Measurements from ENCODE around the gene GTF2IRD1. TPM values are rescaled to one million over a fixed set of nuclear protein-coding genes. Genes with fewer than 3 reads are reported as not detected.

GTF2IRD1 gene
- total RNA-seq, 1 experiment from 2014 or later, result 34.3 TPM

GRCh38 chr7:74584160-74584954 lies 130.7 kb downstream of the GTF2IRD1 start:
- no peak overlapping the region for H3K27ac ChIP-seq (ENCODE audit: insufficient read length, low read depth, low read length)
- H3K27me3 ChIP-seq (ENCODE audit: insufficient read depth, low read length), result no peaks in the 10 kb centered on the region
- no peak overlapping the region for H3K14ac ChIP-seq (ENCODE audit: insufficient read depth, low read length)
- peaks cover 26 to 40% of the 10 kb centered on the region in 2 experiments for H3K4me1 Mint-ChIP-seq
- H4K5ac ChIP-seq (ENCODE audit: insufficient read length, low read depth, low read length), result no peak overlapping the region
- no peak overlapping the region for H3K56ac ChIP-seq (ENCODE audit: insufficient read length, low read depth, low read length)
- no peak overlapping the region for H2BK20ac ChIP-seq (ENCODE audit: low read depth, low read length, poor library complexity, severe bottlenecking)
- peak overlapping the region; percentile 63 to 82 (median 70); a peak in 4 of 7 replicates for H3K27ac Mint-ChIP-seq
- H2BK120ac ChIP-seq (ENCODE audit: low read depth, low read length, poor library complexity, severe bottlenecking), result no peak overlapping the region
- H2AFZ ChIP-seq (ENCODE audit: low read length), result no peak overlapping the region
- no peaks in the 10 kb centered on the region for H4K20me1 ChIP-seq (ENCODE audit: control insufficient read depth, insufficient read depth, insufficient read length)
- WGBS (ENCODE audit: extremely low coverage, insufficient read length, low lambda C conversion rate), result no CpG with 5 or more reads among the region's 17 CpGs
- no peak overlapping the region for H4K8ac ChIP-seq (replicated peaks; ENCODE audit: insufficient read length, low read depth, low read length)
- no peak overlapping the region for H3K18ac ChIP-seq (ENCODE audit: insufficient read length, low read depth, low read length)
- H3K23ac ChIP-seq (ENCODE audit: insufficient read length, low read depth, low read length), result no peak overlapping the region
- no peak overlapping the region for H2AK5ac ChIP-seq (ENCODE audit: insufficient read length, low read length)
- TF ChIP-seq CTCF (conservative IDR thresholded peaks at IDR 0.05), result no peak; the same call in 2 of the 3 replicates
- no peak overlapping the region for H2BK15ac ChIP-seq (ENCODE audit: low read depth, low read length)
- no peak overlapping the region for H3K4me3 Mint-ChIP-seq
- no peaks in the 10 kb centered on the region for H3K79me1 ChIP-seq (ENCODE audit: insufficient read depth, low read depth, low read length, poor library complexity, severe bottlenecking)
- no peaks in the 10 kb centered on the region for H3K23me2 ChIP-seq (ENCODE audit: insufficient read length, low read depth, low read length, poor library complexity, severe bottlenecking)
- H4K91ac ChIP-seq (ENCODE audit: insufficient read length, low read depth, low read length), result no peak overlapping the region
- no peaks in the 10 kb centered on the region for H3K79me2 ChIP-seq (ENCODE audit: insufficient read depth, low read length)
- no peak overlapping the region for H3T11ph ChIP-seq (ENCODE audit: low read length)
- H3K4me1 ChIP-seq (ENCODE audit: insufficient read depth, low read length), result no peaks in the 10 kb centered on the region
- peaks cover 2 to 11% (median 9%) of the 10 kb centered on the region in 3 experiments; a peak in 4 of 7 replicates for H3K36me3 Mint-ChIP-seq (ENCODE audit: insufficient read depth in 1 of 3, low read depth in 3 of 3)
- no peaks in the 10 kb centered on the region for H3K9me3 ChIP-seq (ENCODE audit: control insufficient read depth, low read depth, low read length)
- H2BK5ac ChIP-seq (ENCODE audit: insufficient read length, low read length), result no peak overlapping the region
- no peaks in the 10 kb centered on the region; the same call in 1 of the 2 replicates for H3K27me3 Mint-ChIP-seq (ENCODE audit: low read depth)
- H3K4me2 ChIP-seq (ENCODE audit: insufficient read depth, insufficient read length, low read length), result no peak overlapping the region
- H3K9ac ChIP-seq (ENCODE audit: extremely low read depth, insufficient read length, low read length), result no peak overlapping the region
- H3K4ac ChIP-seq (ENCODE audit: low read depth, low read length), result no peak overlapping the region
- no peak for DNase-seq
- H2BK12ac ChIP-seq (ENCODE audit: insufficient read length, low read depth, low read length), result no peak overlapping the region
- no peaks in the 10 kb centered on the region for H3K9me3 Mint-ChIP-seq

All from H9 (cell line).